Effector memory CD4-positive, alpha-beta T cell (primary cell): ENCODE results near the gene SDK2.

Experiments
- DNase-seq, 3 donors: peaks; one replicate each; pipeline ENCODE4 v3.0.0-alpha.2; 2020
- H3K27ac ChIP-seq: 2 replicates; pipeline ENCODE4 v1.7.0; 2013; ENCODE audit warnings: mild to moderate bottlenecking, low read length, moderate library complexity; ENCODE audit not compliant: insufficient read depth, poor library complexity, severe bottlenecking
- H3K27me3 ChIP-seq: replicated peaks from 2 replicates; pipeline ENCODE4 v1.7.0; 2013; ENCODE audit warnings: mild to moderate bottlenecking, low read length; ENCODE audit not compliant: insufficient read depth, control insufficient read depth, poor library complexity, severe bottlenecking
- H3K36me3 ChIP-seq: 2 replicates; pipeline ENCODE4 v1.7.0; 2013; ENCODE audit warnings: mild to moderate bottlenecking, low read length, moderate library complexity; ENCODE audit not compliant: control insufficient read depth, insufficient read depth
- H3K4me1 ChIP-seq: 2 replicates; pipeline ENCODE4 v1.7.0; 2013; ENCODE audit warnings: low read length, mild to moderate bottlenecking; ENCODE audit not compliant: control insufficient read depth, insufficient read depth, poor library complexity, severe bottlenecking
- H3K4me3 ChIP-seq: 2 replicates; pipeline ENCODE4 v1.7.0; 2013; ENCODE audit warnings: low read length, low read depth, mild to moderate bottlenecking; ENCODE audit not compliant: insufficient read depth, poor library complexity, severe bottlenecking
- H3K9me3 ChIP-seq: 2 replicates; pipeline ENCODE4 v1.7.0; 2013; ENCODE audit warnings: mild to moderate bottlenecking, low read length, moderate library complexity; ENCODE audit not compliant: control insufficient read depth

SDK2 gene

DNA sequence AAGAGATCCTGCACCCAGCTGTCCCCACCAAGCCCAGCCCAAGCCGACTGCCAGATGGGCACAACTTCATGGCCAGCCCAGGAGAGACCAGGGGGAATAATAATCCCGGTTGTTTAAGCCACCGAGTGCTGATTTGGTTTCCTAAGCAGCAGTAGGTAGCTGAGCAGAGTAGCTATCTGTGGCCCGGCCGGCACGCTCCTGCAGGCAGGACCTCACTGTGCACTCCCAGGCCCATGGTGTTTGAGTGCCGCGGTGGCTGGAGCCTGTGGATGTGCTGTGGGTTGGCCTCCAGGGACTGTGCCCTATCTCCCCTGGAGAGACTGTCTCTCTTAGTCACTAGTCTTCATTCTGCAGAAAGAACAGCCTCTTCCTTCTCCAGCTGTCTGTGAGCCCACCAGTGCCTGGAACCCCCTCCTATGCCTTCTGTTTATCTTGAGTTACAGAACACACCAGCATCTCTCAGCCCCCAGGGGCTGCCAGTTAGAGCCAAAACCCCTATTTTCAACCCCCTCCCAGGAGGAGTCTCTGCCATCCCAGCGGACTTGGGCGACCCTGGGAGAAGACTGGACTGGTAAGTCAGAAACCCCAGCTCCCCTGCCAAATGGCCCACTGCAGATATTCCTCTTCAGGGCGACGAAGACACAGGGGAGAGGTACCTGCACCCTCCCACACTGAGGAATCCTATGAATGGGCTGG is 152.0 kb downstream of the SDK2 start:
- Histone ChIP-seq H3K9me3 (no peaks in the 10 kb centered on the region), H3K4me3 (no peak overlapping the region), H3K27me3 (no peaks in the 10 kb centered on the region), H3K4me1 (no peaks in the 10 kb centered on the region), H3K36me3 (no peaks in the 10 kb centered on the region), H3K27ac (no peak overlapping the region)
- DNase-seq: no peak

DNA sequence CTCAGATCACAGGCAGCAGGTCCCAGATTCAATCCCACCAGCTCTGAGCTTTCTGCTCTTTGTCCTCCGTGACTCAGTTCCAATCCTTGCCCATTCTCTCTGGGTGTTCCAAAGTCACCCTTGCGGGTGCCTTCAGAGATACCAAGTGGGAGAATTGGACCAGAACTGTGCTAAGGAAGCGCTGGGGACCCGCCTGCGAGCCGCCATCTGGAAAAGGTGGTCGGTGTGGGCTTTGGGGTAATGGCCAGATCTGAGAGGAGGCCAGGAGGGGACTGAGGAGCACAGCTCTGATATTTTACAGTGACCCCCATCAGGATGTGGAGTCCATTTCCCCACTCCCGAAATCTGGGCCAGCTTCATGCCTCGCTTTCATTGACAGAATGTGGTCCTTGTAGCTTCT is 152.6 kb downstream of the SDK2 start:
- Histone ChIP-seq H3K36me3 (no peaks in the 10 kb centered on the region), H3K27ac (no peak overlapping the region), H3K9me3 (no peaks in the 10 kb centered on the region), H3K4me1 (no peaks in the 10 kb centered on the region), H3K4me3 (no peak overlapping the region), H3K27me3 (no peaks in the 10 kb centered on the region)
- DNase-seq: no peak

DNA sequence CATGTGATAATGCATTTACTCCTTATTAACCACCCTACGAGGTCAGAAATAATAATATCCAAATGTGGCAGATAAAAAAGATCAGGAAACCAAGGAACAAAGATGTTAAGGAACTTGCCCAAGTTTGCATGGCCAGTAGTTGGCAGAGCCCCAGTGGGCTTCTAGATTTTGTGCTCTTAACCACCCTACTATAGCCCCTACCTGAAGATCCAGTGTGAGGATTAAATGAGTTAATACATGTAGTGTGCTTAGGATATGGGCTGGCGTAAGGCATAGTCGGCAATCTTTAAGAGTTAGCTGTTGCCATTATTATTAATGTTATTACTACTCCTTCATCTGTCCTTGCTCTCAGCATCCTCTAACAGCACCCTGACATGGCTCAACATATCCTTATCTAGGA is 153.4 kb downstream of the SDK2 start:
- no peaks in the 10 kb centered on the region for H3K27me3 ChIP-seq
- H3K27ac ChIP-seq: no peak overlapping the region
- H3K36me3 ChIP-seq: no peaks in the 10 kb centered on the region
- H3K4me1 ChIP-seq: no peaks in the 10 kb centered on the region
- DNase-seq: no peak
- H3K9me3 ChIP-seq: no peaks in the 10 kb centered on the region
- no peak overlapping the region for H3K4me3 ChIP-seq

DNA sequence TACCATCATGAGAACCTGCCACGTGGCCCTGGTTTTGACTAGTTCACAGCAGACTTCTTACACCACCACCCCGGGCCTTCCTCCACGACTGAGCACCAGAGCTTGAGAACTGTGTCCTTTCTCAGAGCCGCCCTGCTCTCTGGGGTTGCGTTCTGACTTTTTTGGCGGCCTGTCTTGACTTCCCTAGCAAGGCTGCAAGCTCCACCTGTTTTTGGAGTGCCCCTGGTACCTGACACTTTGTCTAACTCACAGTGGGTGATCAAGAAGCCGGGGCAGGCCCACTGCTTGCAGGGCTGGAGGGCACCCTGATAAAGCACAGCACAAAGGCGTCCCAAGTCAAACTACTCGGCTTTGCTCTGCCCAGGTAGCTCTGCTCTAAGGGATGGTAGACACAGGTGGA is 154.3 kb downstream of the SDK2 start:
- Histone ChIP-seq H3K4me3 (no peak overlapping the region), H3K36me3 (no peaks in the 10 kb centered on the region), H3K27ac (no peak overlapping the region), H3K27me3 (no peaks in the 10 kb centered on the region), H3K4me1 (no peaks in the 10 kb centered on the region), H3K9me3 (no peaks in the 10 kb centered on the region)
- DNase-seq: no peak

DNA sequence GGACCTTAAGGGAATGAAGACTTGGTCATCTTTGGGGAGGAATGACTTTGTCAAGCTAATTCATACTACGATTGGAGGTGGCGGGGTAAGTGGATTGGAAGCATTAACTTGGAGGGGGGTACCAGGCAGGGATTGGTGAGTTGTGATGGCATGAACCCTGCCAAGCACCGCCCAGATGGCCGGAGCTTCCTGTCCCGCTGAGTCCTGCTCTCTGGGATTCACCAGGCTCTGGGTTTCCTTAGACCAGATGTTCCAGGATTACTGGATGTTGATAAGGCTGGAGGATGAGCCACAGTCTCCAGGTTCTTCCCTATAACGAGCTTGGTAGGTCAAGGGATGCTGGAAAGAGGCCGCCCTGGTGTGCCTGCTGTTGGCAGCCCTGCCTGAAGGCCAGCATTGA is 154.9 kb downstream of the SDK2 start:
- Histone ChIP-seq H3K27me3 (no peaks in the 10 kb centered on the region), H3K27ac (no peak overlapping the region), H3K9me3 (no peaks in the 10 kb centered on the region), H3K36me3 (no peaks in the 10 kb centered on the region), H3K4me1 (no peaks in the 10 kb centered on the region), H3K4me3 (no peak overlapping the region)
- no peak for DNase-seq

DNA sequence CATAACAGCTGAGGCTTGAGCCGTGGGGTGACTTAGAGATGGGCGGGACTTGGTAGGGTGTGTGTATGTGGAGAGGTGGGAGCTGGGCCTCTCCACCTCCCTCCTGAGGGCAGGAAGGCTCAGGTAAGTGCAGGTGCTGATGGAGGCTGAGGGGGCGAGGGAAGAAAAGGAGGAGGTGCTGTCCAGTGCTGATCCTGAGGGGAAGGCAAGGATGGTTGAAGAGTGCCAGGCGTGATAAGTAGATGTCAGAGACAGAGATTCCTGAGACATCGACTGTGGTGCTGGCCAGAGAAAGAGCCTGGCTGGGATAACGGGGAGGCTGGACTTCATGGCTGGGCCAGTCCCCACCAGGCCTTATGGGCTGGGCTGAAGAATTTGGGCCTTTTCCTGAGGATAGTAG is 159.1 kb downstream of the SDK2 start:
- Histone ChIP-seq H3K4me1 (no peaks in the 10 kb centered on the region), H3K4me3 (no peak overlapping the region)

DNA sequence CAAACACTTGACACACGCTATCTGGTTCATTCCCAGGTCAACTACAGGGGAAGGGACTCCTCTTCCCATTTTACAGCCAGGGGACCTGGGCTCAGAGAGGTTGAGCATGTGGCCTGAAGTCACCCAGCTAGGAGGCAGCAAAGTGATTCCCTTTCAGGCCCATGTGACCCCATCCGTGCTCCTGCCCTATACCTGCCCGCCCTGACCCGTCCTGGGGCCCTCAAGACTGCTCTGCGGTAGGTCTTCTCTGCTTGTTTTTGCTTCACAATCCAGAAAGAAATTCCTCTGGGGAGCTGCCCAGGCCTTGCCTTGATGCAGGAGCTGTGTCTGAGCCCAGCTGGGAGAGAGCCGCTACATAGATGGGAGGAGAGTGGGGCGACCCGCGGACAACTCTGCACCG is 161.4 kb downstream of the SDK2 start:
- no peak for DNase-seq

More for the DNA sequence above, 159.1 kb downstream of the SDK2 start:
- no peak overlapping the region for H3K27ac ChIP-seq
- no peaks in the 10 kb centered on the region for H3K27me3 ChIP-seq
- no peaks in the 10 kb centered on the region for H3K36me3 ChIP-seq
- no peaks in the 10 kb centered on the region for H3K9me3 ChIP-seq
- no peak for DNase-seq

DNA sequence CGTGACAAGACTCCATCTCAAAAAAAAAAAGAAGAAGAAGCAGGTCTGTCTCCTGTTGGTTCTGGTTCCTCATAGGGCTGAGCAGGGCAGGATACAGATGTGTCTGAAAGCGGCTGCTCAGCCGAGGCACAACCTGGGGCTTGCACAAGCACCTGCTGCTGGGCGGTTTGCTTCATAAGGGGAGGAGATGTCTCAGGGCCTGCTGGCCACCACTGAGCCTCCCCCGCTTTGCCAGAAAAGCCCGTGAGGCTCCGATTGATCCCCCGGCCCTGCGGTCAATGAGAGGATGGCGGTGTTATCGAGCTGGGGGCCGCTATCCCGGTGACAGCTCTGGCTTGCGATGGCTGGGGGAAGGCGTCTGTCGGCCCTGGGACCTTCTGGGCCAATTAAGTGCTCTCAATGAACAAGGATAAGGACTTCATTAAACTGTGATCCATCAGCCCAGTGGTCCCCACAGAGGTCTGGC is 162.0 kb downstream of the SDK2 start:
- Histone ChIP-seq H3K27ac (no peak overlapping the region), H3K4me1 (no peaks in the 10 kb centered on the region)

More for the DNA sequence above, 161.4 kb downstream of the SDK2 start:
- H3K4me3 ChIP-seq: no peak overlapping the region
- no peak overlapping the region for H3K27ac ChIP-seq
- H3K4me1 ChIP-seq: no peaks in the 10 kb centered on the region
- no peaks in the 10 kb centered on the region for H3K36me3 ChIP-seq
- H3K27me3 ChIP-seq: no peaks in the 10 kb centered on the region
- H3K9me3 ChIP-seq: no peaks in the 10 kb centered on the region

DNA sequence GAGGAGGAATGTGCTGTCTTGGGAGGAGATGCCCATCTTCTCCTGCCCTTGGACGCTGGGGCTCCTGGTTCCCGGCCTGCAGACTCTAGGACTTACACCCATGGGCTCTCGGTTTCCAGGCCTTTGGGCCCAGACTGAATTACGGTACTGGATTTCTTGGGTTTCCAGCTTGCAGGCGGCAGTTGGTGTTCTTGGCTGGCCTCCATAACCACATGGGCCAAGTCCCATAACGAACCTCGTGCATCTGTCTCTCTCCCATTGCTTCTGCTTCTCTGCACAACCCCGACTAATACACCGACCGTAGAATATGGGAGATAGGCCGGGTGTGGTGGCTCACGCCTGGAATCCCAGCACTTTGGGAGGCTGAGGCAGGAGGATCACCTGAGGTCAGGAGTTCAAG is 162.6 kb downstream of the SDK2 start:
- no peak overlapping the region for H3K27ac ChIP-seq
- no peak for DNase-seq

More for the DNA sequence above, 162.0 kb downstream of the SDK2 start:
- Histone ChIP-seq H3K9me3 (no peaks in the 10 kb centered on the region), H3K27me3 (no peaks in the 10 kb centered on the region), H3K36me3 (no peaks in the 10 kb centered on the region), H3K4me3 (no peak overlapping the region)
- no peak for DNase-seq

DNA sequence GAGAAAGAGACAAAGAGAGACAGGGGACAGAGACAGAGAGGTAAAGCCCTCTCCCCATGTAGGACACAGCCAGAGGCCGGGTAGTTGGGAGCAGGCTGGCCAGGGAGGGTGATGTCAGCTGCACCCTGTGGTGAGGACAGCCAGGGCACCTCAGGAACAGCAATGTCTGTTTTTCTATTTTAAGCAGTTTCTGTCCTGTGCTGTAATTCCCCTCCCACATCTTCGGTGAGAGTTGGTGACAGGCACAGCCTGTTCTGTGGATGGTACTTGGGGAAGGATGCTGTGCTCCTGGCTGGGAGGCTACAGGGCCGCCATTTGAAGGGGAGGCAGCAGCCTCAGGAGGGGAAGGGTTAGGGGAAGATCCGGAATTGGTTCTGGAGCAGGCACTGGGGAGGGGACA is 163.5 kb downstream of the SDK2 start:
- DNase-seq: no peak
- Histone ChIP-seq H3K4me3 (no peak overlapping the region), H3K27me3 (no peaks in the 10 kb centered on the region), H3K27ac (no peak overlapping the region), H3K9me3 (no peaks in the 10 kb centered on the region), H3K4me1 (no peaks in the 10 kb centered on the region), H3K36me3 (no peaks in the 10 kb centered on the region)

More for the DNA sequence above, 162.6 kb downstream of the SDK2 start:
- Histone ChIP-seq H3K4me1 (no peaks in the 10 kb centered on the region), H3K27me3 (no peaks in the 10 kb centered on the region), H3K9me3 (no peaks in the 10 kb centered on the region), H3K36me3 (no peaks in the 10 kb centered on the region), H3K4me3 (no peak overlapping the region)
